Measurements from ENCODE around the gene RAPGEF2. TPM values are rescaled to one million over a fixed set of nuclear protein-coding genes. Genes with fewer than 3 reads are reported as not detected.

The RAPGEF2 gene
- total and polyA plus RNA-seq, 10 of the 15 experiments (the other 5 are each of a cell fraction or from before 2014, with no cell fraction given), result 0.31 to 24.0 (median 2.9) TPM

DNA sequence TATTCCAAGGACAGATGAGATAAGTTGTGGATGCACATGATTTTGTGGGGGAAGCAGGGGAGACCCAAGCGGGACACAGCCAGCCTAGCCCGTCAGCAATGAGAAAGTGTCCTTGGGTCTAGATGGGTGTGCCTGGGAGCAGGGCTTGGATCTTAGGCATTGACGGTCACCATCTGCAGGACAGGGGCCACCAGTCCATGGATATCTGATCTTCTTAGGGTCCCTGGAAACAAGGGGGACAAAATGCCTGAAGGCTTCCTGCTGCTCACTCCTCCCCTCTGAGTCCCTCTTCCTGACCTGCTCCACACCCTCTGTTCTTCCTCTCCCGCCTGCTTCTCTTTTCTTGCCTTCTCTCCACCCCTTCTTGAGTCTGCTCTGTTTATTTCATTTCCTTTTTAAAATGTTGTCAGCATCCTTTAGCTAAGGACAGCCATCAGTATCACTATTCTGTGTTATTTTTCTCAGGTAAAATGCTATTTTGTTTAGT lies 298.4 kb downstream of the RAPGEF2 start (continued):
- TF ChIP-seq, protein P1, sequence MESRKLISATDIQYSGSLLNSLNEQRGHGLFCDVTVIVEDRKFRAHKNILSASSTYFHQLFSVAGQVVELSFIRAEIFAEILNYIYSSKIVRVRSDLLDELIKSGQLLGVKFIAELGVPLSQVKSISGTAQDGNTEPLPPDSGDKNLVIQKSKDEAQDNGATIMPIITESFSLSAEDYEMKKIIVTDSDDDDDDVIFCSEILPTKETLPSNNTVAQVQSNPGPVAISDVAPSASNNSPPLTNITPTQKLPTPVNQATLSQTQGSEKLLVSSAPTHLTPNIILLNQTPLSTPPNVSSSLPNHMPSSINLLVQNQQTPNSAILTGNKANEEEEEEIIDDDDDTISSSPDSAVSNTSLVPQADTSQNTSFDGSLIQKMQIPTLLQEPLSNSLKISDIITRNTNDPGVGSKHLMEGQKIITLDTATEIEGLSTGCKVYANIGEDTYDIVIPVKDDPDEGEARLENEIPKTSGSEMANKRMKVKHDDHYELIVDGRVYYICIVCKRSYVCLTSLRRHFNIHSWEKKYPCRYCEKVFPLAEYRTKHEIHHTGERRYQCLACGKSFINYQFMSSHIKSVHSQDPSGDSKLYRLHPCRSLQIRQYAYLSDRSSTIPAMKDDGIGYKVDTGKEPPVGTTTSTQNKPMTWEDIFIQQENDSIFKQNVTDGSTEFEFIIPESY (IDR thresholded peaks at IDR 0.05), result no peak
- no peak for TF ChIP-seq ZNF622 (IDR thresholded peaks at IDR 0.05)
- no peak for TF ChIP-seq NRF1 (conservative IDR thresholded peaks at IDR 0.05; ENCODE audit: low read depth, low read length)
- no peak for TF ChIP-seq SMC3 (IDR thresholded peaks at IDR 0.05; ENCODE audit: borderline replicate concordance, low read length)
- TF ChIP-seq POLR2AphosphoS5 (IDR thresholded peaks at IDR 0.05; ENCODE audit: low read length), result no peak
- TF ChIP-seq, protein P2, sequence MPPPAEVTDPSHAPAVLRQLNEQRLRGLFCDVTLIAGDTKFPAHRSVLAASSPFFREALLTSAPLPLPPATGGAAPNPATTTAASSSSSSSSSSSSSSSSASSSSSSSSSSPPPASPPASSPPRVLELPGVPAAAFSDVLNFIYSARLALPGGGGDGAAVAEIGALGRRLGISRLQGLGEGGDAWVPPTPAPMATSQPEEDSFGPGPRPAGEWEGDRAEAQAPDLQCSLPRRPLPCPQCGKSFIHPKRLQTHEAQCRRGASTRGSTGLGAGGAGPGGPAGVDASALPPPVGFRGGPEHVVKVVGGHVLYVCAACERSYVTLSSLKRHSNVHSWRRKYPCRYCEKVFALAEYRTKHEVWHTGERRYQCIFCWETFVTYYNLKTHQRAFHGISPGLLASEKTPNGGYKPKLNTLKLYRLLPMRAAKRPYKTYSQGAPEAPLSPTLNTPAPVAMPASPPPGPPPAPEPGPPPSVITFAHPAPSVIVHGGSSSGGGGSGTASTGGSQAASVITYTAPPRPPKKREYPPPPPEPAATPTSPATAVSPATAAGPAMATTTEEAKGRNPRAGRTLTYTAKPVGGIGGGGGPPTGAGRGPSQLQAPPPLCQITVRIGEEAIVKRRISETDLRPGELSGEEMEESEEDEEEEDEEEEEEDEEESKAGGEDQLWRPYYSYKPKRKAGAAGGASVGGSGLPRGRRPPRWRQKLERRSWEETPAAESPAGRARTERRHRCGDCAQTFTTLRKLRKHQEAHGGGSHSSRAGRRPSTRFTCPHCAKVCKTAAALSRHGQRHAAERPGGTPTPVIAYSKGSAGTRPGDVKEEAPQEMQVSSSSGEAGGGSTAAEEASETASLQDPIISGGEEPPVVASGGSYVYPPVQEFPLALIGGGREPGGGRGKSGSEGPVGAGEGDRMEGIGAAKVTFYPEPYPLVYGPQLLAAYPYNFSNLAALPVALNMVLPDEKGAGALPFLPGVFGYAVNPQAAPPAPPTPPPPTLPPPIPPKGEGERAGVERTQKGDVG (CRISPR knock-in tag; IDR thresholded peaks at IDR 0.05), result no peak
- no peak for TF ChIP-seq MLLT1 (IDR thresholded peaks at IDR 0.05)
- no peak for TF ChIP-seq ZBED1 (IDR thresholded peaks at IDR 0.05; ENCODE audit: borderline replicate concordance)
- no peak for TF ChIP-seq KDM1A (IDR thresholded peaks at IDR 0.05; ENCODE audit: borderline replicate concordance)
